Peyer's patch (tissue), 4 donors: ENCODE measurements around the gene YPEL4.

Experiments
- CTCF ChIP-seq, 6 experiments: fragments of 450-650 bp in 4 of 6; fragments of 200-600 bp in 2 of 6; sonication (generic) in 1 of 6; IDR thresholded peaks; one replicate each; pipeline ENCODE4 v1.5.1; 2017 to 2019; ENCODE audit warnings: antibody characterized with exemption in 6 of 6, mild to moderate bottlenecking in 3 of 6, moderate library complexity in 1 of 6
- POLR2A ChIP-seq, 2 donors: fragments of 450-650 bp; IDR thresholded peaks; one replicate each; pipeline ENCODE4 v1.5.1; 2017; ENCODE audit warnings: antibody characterized with exemption in 2 of 2, mild to moderate bottlenecking in 2 of 2, moderate library complexity in 2 of 2

DNA sequence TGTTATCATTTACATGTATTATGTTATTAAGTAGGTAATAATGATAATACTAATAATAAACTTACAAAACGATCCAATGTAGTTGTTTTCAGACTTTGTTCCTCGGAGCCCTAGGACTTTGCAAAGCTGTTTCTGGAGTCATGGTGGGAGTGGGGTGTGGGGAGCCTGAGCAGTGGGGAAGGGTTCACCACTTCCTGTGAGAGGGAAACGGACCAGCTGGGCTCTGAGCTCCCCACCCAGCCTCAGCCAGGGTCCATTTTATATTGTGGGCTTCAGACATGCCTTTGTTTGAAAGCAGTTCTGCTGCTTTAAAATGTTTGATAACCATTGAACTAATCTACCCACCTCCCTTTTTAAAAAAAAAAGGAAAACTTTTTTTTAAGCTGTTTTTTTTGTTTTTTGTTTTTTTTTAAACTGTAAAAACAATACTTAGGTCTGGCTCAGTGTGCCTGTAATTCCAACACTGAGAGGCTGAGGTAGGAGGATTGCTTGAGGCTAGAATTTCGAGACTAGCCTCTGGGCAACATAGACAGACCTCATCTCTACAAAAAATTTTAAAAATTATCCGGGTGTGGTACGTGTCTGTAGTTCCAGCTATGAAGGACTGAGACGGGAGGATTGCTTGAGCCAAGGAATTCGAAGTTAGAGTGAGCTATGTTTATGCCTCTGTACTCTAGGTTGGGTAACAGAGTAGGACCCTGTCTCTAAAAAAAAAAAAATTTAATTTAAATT, 45.2 kb downstream of the YPEL4 start:
- TF ChIP-seq CTCF (IDR thresholded peaks at IDR 0.05) (no peak), POLR2A (IDR thresholded peaks at IDR 0.05) (no peak)
